ENCODE data around the gene NAALADL2. TPM values are rescaled to one million over a fixed set of nuclear protein-coding genes. Genes with fewer than 3 reads are reported as not detected.

Gene NAALADL2
- 1 to 10 TPM in 1 of 4 donors, under 1 TPM in 3; 0.36 to 9.2 (median 0.63) TPM for total RNA-seq

GRCh38 chr3:174859114-174859735 is at the start of gene NAALADL2:
TSS of gene NAALADL2 (plus strand) at chr3:174859334.
- intact Hi-C loops (cut with DNase I; ENCODE audit: low total_unique reads): no loop called here

DNA sequence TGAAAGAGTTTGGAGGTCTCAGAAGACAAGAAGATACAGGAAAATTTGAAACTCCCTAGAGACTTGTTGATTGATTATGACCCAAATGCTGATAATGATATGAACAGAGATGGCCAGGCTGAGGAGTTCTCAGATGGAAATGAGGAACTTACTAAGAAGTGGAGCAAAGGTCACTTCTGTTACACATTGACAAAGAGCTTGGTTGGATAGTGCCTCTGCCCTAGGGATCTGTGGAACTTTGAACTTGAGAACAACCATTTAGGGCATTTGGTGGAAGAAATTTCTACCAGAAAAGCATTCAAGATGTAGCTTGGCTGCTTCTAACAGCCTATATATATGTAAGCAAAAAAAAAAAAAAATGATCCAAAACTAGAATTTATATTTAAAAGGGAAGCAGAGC is 48.9 kb upstream of the NAALADL2 start:
- Histone ChIP-seq H3K27me3 (no peaks in the 10 kb centered on the region), H3K27ac (no peak overlapping the region), H3K36me3 (no peaks in the 10 kb centered on the region), H3K4me1 (no peaks in the 10 kb centered on the region), H3K9me3 (no peaks in the 10 kb centered on the region), H3K4me3 (no peak overlapping the region)
- intact Hi-C loops (cut with DNase I; ENCODE audit: low total_unique reads): no loop called here
- in situ Hi-C loops (cut with MboI; ENCODE audit: low sequenced_read_pairs in 4 of 4): no loop called here
- no peak for ATAC-seq
- DNase-seq: no peak
- no peak for TF ChIP-seq POLR2A (IDR thresholded peaks at IDR 0.05)
- TF ChIP-seq, protein P1, sequence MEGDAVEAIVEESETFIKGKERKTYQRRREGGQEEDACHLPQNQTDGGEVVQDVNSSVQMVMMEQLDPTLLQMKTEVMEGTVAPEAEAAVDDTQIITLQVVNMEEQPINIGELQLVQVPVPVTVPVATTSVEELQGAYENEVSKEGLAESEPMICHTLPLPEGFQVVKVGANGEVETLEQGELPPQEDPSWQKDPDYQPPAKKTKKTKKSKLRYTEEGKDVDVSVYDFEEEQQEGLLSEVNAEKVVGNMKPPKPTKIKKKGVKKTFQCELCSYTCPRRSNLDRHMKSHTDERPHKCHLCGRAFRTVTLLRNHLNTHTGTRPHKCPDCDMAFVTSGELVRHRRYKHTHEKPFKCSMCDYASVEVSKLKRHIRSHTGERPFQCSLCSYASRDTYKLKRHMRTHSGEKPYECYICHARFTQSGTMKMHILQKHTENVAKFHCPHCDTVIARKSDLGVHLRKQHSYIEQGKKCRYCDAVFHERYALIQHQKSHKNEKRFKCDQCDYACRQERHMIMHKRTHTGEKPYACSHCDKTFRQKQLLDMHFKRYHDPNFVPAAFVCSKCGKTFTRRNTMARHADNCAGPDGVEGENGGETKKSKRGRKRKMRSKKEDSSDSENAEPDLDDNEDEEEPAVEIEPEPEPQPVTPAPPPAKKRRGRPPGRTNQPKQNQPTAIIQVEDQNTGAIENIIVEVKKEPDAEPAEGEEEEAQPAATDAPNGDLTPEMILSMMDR (IDR thresholded peaks at IDR 0.05 in 4 of 5, conservative IDR thresholded peaks at IDR 0.05 in 1 of 5): no peak

More at GRCh38 chr3:174859114-174859735, at the start of gene NAALADL2:
- Histone ChIP-seq H3K4me1 (no peaks in the 10 kb centered on the region), H3K27me3 (no peaks in the 10 kb centered on the region), H3K4me3 (no peak within 1 kb of the TSS), H3K36me3 (no peaks in the 10 kb centered on the region), H3K9me3 (no peaks in the 10 kb centered on the region), H3K27ac (no peak within 1 kb of the TSS)
- DNase-seq: no peak
- in situ Hi-C loops (cut with MboI; ENCODE audit: low sequenced_read_pairs in 4 of 4): no loop called here
- TF ChIP-seq, protein P1 (IDR thresholded peaks at IDR 0.05 in 4 of 5, conservative IDR thresholded peaks at IDR 0.05 in 1 of 5): no peak
- no peak for TF ChIP-seq POLR2A (IDR thresholded peaks at IDR 0.05)
- no peak for ATAC-seq

GRCh38 chr3:174812172-174812862 is 46.8 kb upstream of the NAALADL2 start:
- no peaks in the 10 kb centered on the region for H3K36me3 ChIP-seq
- DNase-seq (no peak), ATAC-seq (no peak)
- in situ Hi-C loops (cut with MboI; ENCODE audit: low sequenced_read_pairs in 4 of 4) (no loop called here), intact Hi-C loops (cut with DNase I; ENCODE audit: low total_unique reads) (no loop called here)
- H3K27me3 ChIP-seq: no peaks in the 10 kb centered on the region
- H3K27ac ChIP-seq: no peak overlapping the region
- no peak overlapping the region for H3K4me3 ChIP-seq
- no peaks in the 10 kb centered on the region for H3K9me3 ChIP-seq
- H3K4me1 ChIP-seq: no peaks in the 10 kb centered on the region
- TF ChIP-seq POLR2A (IDR thresholded peaks at IDR 0.05): no peak
- TF ChIP-seq, protein P1 (IDR thresholded peaks at IDR 0.05 in 4 of 5, conservative IDR thresholded peaks at IDR 0.05 in 1 of 5): no peak

- Histone ChIP-seq H3K9me3 (no peaks in the 10 kb centered on the region), H3K4me3 (no peak overlapping the region), H3K4me1 (no peaks in the 10 kb centered on the region), H3K36me3 (no peaks in the 10 kb centered on the region), H3K27me3 (no peaks in the 10 kb centered on the region), H3K27ac (no peak overlapping the region)
- no peak for TF ChIP-seq POLR2A (IDR thresholded peaks at IDR 0.05)
- TF ChIP-seq, protein P1 (IDR thresholded peaks at IDR 0.05 in 4 of 5, conservative IDR thresholded peaks at IDR 0.05 in 1 of 5): no peak
- DNase-seq: no peak
- intact Hi-C loops (cut with DNase I; ENCODE audit: low total_unique reads) (no loop called here), in situ Hi-C loops (cut with MboI; ENCODE audit: low sequenced_read_pairs in 4 of 4) (no loop called here)
- ATAC-seq: no peak
Measured at GRCh38 chr3:174815750-174816149, 43.4 kb upstream of the NAALADL2 start.

Measured in gastrocnemius medialis (tissue), 4 donors.